ENCODE measurements around the gene PLAAT2.
"Not testable (repeated sequence)": the region's sequence is repeated elsewhere in the genome, so short reads cannot be mapped to it uniquely, and the experiment has no call there.

The PLAAT2 gene

DNA sequence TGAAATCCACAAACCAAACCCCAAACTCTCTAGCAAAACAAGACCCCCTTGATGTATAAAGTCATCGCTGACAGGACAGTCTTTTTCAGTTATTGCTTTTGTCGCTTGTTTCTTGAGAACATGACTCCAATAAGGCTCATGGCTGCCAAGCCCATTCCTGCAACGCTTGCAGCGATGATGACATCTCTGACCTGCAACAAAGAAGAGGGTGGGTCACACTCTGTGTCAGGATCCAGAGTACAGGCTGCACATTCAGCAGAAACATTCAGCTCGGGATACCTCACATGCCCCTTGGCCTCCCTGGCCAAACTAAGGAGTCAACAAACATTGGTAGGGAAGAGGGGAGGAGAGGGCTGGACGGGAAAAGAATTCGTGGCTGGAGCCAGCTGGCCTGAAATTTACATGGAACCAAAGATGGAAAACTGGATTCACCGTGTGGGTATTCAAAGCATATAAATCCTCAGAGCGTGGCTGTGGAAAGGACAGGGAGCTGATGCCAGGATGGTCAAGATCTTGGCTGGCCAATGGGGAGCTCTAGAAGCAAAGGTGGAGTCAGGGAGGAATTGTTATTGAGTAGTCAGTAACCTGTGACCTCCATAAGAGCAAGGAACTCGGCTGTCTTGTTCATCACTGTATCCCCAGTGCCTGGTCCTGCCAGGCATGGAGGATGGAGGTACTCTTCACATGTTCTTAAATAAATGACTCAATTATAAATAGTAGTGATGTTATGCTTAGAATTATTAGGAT is 11.8 kb upstream of the PLAAT2 start:
- DNase-seq = no peak

DNA sequence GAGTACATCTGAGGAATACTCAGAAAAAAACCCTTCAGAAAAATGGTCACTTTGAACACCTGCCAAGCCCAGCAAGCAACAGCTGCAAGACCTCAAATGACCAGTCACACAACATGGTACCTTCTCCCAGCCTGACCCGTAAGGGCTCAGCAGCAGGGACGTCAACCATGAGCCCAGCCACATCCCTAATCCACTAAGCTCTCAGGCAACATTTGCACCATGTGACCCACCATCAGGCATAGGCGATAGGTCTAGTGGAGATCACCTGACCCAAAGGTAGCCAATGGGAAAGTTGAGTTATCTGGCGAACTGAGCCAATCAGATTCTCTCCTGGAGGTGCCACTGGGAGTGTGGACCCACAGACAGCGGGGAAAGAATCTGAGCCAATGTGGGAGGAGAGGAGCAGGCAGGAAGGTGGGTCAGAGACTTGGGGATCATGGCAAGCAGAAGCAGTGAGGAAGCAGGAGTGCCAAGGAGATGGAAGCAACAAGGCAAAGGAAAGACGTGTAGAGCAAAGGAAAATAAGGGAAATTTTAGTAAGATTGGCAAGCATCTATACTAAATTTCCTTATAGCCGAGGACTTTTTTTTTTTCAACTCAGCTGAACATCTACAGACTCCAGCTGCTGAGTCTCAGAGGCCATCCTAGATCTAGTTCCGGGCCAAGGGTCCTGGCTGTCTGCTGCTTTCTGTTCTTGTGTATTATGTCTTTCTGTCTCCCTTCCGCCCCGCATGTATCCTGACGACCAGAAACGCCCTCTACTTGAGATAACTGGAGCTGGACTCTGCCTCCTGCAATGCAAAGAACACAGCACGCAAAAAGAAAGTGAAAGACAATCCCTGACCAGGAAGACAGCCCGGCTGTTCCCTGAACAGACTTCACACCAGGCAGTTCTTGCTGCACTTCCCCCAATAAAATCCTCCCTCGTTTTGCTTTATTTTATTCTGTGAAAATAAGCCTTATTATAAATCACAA is 11.0 kb upstream of the PLAAT2 start:
- DNase-seq = no peak

DNA sequence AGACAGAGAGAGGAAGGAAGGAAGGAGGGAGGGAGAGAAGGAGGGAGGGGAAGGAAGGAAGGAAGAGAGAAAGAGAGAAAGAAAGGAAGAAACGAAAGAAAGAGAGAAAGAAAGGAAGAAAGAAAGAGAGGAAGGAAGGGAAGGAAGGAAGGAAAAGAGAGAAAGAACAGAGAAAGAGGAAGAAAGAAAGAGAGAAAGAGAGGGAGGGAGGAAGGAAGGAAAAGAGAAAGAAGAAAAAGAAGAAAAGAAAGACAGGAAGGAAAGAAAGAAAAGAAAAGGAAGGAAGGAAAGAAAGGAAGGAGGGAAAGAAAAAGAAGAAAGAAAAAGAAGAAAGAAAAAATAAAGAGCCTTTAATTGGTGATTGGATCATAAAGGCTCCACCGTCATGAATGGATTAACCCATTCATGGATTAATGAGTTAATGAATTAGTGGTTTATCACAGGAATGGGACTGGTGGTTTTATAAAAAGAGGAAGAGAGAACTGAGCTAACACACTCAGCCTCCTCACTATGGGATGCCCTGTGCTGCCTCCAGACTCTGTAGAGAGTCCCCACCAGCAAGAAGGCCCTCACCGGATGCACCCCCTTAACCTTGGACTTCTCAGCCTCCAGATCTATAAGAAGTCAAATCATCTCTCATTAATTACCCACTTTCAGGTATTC is 9.0 kb upstream of the PLAAT2 start:
- DNase-seq = no peak

DNA sequence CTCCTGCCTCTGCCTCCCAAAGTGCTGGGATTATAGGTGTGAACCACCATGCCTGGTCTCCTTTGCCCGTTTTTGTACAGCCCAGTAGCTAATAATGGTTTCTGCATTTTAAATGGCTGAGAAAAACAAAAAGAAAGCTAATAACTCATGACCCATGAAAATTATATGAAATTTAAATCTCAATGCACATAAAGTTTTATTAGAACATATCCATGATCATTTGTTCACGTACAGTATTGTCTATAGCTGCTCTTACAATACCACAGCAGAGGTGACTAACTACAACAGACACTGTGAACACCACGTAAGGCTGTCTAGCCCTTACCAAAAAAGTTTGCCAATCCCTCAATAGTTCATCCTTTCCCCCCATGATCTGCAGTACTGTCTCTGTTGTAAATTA is 6.4 kb upstream of the PLAAT2 start:
- DNase-seq = no peak

DNA sequence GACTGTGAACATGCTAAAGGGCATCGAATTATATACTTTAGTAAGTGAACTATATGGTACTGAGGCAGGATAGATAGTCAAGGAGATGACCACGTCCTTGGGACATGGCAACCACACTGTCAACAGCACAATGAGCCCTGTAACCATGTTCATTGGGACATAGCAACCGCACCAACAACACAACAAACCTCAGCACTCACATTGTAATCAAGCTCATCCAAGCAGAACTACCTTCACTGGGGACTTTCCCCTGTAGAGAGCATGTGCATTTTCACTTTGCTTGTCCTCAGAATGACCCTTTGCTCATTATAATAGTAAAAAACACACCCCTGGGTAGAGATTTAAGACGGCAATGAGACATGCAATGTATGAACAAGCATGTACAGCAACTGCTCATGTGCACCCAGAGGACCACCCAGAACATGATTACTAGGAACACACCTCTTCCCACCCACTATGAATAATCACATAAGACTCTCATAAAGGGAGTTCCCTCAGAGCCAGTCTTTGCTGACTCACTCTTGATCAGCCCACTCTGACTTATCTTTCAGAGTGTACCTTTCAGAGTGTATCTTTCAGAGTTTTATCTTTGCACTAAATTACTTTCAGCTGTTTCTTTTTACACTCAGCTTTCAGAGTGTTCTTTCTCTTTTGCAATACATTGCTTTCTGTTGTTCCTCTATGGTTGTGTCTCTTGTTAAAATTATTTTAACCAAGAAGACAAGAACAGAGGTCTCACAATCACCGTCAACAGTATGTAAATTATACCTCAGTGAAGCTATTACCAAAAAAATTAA is 4.1 kb upstream of the PLAAT2 start:
- no peak for DNase-seq

DNA sequence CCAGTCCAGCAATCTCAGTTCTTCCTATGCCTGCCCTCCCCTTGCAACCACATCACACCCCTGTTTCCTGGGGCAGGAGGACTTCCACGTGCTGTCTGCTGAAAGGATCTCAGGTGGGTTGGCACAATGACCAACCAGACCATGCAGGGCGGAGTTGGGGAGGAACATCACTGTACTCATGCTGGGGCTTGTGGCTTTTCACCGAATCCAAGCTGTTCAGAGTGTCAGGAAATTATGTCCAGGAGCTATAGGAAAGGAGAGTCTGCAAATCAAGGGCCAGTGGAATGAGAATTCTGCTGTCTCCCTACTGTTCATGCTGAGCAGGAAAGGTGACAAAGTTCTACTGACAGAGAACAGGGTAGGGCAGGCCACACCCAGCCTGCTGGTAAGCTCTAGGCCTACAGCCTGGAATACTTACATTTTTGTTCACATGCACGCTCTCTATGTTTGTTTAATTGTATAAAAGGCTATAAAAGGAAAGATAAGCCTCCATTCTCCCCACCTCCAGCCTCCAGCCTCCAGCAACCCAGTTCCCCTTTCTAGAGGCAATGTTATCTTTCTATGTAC is 1.7 kb upstream of the PLAAT2 start:
- DNase-seq = no peak

DNA sequence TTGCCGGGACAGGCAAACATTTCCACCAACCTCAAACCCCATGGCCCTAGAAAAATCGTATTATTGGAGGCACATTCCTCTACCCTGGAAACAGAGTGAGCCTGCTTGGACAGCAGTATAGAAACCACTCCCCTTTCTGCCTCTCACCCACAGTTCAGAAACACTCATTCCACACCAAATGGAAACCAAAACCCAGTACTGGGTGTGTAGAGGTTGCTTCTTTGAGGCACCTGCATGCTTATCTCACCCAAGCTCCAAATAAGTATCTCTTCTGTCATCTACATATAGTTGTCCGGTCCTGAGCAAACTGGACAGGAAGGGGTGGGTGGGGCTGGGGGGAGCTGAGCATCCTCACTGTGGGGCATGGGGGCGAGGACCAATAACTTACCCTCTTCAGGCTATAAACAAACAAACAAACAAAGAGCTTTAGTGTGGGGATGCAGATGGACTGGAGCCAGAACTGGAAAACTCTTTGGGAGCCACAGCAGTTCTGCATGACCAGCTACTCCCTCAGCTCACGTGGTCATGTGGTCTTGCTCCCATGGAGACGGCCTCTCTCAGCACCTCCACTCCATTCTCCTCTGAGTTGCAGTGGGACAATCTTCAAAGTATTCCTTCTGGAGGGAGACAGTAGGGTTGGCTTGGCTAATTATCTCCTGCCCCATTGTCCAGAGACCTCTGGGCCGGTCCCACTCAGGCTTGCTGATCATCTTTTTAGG is 1.0 kb upstream of the PLAAT2 start:
- DNase-seq = peak; percentile 18

DNA sequence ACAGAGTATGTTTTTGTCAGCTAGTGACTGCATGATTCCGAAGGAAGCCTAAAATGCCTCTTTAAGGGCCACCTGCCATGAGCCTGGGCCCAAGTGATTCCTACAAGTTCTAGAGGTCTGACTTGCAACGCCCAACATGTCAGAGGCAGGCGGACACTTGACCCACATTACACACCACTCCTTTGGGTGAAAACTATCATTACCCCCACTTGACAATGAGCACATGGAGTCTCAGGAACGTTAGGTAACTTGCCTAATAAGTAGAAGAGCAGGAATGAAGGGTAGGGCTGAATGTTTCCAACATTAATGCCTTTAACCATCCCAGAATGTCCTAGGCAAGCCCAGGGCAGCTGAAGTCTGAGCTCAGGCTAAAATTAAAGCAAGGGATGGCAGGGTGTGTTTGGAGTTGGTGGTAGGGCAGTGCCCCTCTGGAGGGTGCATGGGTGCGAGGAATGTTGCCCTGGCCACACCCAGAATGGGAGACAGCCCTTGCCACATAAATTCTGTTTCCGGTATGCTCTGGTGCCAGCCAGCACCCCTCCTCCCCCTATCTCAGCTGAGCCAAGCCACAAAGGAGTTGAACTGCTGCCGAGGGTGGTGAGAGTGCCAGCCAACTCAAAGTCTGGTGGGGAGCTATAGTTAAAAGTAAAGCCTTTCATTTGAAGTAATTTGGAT is 2.5 kb downstream of the PLAAT2 start:
- DNase-seq = no peak

DNA sequence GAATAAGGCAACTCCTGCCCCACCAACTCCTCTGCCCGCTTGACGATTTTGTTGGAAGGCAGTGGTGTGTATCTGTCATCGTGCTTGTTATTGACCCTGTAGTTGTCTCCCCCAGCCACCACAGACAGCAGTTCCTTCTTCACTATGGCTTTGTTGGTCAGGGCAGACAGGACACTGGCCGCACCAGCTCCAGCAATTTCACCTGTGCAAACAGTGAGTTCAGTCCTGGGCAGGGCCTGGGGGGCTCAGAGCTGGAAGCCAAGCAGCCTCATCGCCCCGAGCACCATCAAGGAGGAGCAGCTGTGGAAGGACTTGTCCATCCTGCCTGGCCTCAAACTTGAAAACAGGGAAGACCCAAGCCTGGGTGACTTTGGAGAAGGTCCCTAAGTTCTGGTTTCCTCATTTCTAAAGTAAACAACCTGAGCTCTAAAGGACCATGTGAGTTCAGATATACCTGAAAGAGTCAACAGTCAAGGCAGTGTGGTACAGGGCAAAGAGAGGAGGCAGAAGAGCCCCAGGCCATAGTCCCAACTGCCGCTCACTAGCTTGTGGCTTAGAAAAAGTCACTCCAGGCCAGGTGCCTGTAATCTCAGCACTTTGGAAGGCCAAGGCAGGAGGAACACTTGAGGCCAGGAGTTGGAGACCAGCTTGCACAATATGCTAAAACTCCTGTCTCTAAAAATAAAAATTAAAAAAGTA is 4.6 kb downstream of the PLAAT2 start:
- DNase-seq = no peak

DNA sequence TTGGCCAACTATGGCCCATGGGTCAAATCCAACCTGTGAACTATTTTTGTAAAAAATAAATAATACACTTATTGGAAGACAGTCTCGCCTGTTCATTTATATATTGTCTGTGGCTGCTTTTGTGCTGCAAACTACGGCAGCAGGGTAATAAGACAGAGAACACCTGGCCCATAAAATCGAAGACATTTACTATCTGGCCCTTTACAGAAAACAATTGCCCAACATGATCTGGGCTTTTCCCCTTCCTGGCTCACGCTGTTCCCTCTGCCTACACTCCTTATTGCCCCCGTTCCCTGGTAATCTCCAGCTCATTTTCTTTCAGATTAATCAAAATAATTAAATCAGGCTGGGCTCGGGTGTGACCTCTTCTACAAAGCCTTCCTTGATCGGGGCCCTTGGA is 5.6 kb downstream of the PLAAT2 start:
- DNase-seq = no peak

DNA sequence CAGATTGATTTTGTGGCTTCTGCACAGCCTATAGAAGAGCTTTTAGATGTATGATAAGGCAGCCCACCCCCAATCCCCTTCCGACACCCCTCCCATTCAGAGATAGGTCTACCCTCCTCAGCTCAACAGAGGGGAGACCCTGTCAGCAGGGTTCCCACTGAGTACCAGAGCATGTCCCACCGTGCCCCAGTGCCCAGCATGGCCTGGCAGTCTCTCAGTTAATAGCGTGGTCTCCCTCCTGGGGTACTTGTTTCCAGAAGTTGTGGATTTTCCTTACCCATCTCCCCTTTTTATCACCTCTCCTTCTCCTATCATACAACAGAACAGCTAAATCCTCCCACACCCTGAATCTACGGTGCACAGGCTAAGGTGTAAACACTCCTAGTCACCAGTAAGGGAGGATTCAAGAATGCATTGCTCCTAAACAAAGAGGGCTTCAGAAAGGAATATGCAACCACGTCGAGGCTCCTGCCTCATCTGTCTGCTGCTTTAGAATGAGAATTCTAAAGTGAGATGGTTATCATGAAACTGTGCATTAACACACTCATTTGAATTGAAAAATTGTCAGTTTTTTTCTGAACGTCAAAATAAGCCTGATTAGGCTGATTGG is 6.7 kb downstream of the PLAAT2 start:
- no peak for DNase-seq

DNA sequence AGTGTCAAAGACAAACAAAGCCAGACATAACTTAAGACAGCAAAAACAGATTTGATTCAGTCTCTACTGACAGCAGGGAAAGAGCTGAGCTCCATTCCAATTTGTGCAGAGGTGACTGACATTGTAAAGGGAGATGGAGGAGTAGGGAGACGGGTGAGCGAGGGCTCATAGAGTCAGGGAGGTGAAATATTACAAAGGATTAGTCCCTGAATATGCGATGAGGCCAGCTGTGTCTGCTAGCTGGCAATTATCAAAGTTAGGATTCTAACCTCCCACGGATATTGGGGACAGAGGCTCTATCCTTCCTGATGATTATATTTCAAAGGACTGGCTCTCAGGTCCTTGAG is 8.3 kb downstream of the PLAAT2 start:
- DNase-seq = no peak

DNA sequence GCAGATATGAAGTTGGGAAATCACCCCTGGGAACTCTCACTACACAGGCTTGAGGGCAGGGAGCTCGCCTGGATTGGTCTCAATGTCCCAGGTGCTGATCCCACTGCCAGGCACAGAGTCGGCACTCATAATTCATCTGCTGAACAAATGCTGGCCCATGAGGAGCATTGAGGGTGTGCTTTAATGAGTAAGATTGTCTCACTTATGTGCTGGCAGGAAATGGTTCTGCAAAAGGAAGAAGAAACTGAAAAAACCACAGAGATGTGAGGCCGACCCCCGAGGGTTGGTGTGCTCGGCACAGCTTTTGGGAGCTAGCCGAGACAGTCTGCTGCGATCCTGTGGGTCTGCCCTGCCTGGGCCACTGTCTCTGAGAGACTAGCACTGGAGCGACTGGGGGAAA is 9.4 kb downstream of the PLAAT2 start:
- DNase-seq = no peak

DNA sequence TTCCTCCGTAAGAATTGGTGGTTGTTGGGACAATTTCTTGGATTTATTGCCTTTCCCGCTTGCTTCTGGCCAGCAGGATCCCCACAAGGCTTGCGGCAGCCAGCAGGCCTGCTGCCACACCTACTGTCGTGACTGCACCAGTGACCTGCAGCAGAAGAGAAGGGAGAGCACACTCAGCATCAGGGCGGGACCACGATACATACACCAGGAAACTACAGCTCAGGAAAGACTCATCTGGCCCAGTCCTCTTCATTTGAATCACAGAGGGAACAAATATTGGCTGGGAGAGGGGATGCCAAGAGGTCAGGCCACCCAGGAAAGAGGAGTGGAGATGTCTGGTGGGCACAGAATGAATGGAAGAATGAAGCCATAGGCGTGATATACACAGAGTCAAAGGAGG is 10.3 kb downstream of the PLAAT2 start:
- no peak for DNase-seq

DNA sequence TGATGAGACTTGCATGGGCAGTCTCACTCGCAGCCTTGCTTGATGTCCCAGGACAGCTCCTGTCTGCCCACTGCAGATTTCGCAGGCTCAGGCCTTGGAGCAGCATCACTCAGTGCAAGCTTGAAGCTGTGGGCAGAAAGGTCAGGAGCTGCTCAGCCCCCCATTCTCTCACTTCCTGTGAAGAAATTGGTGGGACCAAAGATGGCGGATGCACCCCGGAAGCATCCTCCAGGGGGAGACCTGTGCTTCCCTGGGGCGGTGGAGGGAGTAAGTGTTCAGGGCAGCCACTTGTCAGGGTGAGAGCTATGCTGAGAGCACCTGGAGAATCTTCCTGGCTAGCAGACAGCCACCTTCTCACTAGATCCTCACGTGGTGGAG is 11.3 kb downstream of the PLAAT2 start:
- DNase-seq = no peak

DNA sequence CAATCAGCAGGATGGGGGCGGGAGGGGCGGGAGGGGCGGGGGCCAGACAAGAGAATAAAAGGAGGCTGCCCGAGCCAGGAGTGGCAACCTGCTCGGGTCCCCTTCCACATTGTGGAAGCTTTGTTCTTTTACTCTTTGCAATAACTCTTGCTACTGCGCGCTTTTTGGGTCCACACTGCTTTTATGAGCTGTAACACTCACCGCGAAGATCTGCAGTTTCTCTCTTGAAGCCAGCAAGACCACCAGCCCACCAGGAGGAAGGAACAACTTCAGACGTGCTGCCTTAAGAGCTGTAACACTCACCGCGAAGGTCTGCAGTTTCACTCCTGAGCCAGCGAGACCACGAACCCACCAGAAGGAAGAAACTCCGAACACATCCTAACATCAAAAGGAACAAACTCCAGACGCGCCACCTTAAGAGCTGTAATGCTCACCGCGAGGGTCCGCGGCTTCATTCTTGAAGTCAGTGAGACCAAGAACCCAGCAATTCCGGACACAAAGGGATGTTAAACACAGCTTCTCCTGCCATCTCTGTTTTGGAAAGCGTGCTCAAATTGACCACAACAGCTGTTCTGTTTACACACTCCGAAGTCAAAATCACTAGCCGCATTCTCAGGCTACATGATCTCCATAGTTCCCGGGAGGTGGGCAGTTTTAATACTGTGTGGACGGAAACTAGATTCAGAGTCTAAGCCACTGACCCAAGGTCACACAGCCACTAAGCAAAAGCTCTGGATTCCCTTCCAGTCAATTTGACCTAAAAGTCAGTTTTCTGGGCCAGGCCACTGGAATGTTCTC is 11.9 kb downstream of the PLAAT2 start:
- no peak for DNase-seq

DNA sequence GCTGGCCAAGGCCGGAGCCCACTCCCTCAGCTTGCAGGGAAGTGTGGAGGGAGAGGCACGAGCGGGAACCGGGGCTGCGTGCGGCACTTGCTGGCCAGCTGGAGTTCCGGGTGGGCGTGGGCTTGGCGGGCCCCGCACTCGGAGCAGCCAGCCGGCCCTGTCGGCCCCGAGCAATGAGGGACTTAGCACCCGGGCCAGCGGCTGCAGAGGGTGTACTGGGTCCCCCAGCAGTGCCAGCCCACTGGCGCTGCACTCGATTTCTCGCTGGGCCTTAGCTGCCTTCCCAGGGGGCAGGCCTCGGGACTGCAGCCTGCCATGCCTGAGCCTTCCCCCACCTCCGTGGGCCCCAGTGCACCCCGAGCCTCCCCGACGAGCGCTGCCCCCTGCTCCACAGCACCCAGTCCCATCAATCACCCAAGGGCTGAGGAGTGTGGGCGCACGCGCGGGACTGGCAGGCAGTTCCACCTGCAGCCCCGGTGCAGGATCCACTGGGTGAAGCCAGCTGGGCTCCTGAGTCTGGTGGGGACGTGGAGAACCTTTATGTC is 13.0 kb downstream of the PLAAT2 start:
- not testable (repeated sequence) for DNase-seq

DNA sequence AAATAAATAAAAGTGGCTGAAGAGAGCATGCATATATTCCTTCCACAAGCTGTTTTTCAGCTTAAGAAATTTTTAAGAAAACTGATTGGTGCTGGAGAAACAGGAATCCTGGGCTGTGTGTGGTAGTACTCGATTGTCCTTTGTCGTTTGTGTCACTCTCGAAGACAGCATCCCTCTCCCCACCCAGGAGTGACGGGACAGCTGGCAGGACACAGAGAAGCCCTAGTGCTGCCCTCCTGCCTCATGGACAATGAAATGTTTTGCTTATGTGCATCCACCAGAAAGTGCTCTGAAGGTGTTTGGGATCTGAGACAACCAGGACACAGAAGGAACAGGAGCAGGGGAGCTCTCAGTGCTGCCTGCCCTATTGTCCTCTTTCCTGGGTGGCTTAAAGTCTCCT is 13.8 kb downstream of the PLAAT2 start:
- DNase-seq = no peak

DNA sequence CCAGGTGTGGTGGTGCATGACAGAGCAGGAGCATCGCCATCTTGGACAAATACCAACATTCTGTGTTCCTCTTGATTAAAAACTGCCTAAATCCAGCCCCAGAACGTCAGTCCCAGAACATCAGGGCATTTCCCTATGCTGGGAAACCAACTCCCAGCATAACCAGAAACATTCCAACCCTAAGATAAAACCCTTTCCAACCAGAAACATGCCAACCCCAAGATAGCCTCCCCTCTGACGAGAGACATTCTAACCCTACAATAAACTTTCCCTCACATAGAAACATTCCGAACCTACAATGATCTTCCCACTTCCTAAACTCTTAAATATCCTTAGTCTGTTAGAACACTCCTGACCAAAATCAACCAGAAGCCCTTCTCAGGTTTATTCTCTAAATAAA is 15.0 kb downstream of the PLAAT2 start:
- DNase-seq = no peak

Data from NCI-H510A (cell line).